ENCODE results near the gene IP6K3.

GRCh38 chr6:33776186-33776585, 29.5 kb upstream of the IP6K3 start:
- TF ChIP-seq CTCF (IDR thresholded peaks at IDR 0.05) (no peak), POLR2A (IDR thresholded peaks at IDR 0.05) (no peak)

Data from testis (tissue), 2 donors.